ENCODE data around the gene IRF2BP1.

- TF ChIP-seq, protein P1, sequence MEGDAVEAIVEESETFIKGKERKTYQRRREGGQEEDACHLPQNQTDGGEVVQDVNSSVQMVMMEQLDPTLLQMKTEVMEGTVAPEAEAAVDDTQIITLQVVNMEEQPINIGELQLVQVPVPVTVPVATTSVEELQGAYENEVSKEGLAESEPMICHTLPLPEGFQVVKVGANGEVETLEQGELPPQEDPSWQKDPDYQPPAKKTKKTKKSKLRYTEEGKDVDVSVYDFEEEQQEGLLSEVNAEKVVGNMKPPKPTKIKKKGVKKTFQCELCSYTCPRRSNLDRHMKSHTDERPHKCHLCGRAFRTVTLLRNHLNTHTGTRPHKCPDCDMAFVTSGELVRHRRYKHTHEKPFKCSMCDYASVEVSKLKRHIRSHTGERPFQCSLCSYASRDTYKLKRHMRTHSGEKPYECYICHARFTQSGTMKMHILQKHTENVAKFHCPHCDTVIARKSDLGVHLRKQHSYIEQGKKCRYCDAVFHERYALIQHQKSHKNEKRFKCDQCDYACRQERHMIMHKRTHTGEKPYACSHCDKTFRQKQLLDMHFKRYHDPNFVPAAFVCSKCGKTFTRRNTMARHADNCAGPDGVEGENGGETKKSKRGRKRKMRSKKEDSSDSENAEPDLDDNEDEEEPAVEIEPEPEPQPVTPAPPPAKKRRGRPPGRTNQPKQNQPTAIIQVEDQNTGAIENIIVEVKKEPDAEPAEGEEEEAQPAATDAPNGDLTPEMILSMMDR (IDR thresholded peaks at IDR 0.05) = peak in 1 of 4 experiments; percentile 40
- no peak for TF ChIP-seq POLR2A (IDR thresholded peaks at IDR 0.05)
These were observed 2.4 kb downstream of the IRF2BP1 start for GRCh38 chr19:45883586-45883880.
